T-helper 2 cell treated with Interferon-gamma antibody and Interleukin-4, amounts not matched to agents 100 ng/mL and 5 ng/mL, for 36 hours (primary cell): ENCODE results near the gene MSANTD2. TPM values are rescaled to one million over a fixed set of nuclear protein-coding genes. Genes with fewer than 3 reads are reported as not detected.

ENCODE experiments used
- intact Hi-C: fragments of 100-400 bp; cut with micrococcal nuclease; formaldehyde crosslinking; loops from one replicate; pipeline ENCODE4 v1.15.1; 2023
- total RNA-seq: library from RNA; stranded (reverse); gene quantifications from 2 replicates; pipeline ENCODE4 v1.2.3, GENCODE V29; 2022

Gene MSANTD2
- total RNA-seq, 1 donor from 2014 or later = 12.8 TPM

DNA sequence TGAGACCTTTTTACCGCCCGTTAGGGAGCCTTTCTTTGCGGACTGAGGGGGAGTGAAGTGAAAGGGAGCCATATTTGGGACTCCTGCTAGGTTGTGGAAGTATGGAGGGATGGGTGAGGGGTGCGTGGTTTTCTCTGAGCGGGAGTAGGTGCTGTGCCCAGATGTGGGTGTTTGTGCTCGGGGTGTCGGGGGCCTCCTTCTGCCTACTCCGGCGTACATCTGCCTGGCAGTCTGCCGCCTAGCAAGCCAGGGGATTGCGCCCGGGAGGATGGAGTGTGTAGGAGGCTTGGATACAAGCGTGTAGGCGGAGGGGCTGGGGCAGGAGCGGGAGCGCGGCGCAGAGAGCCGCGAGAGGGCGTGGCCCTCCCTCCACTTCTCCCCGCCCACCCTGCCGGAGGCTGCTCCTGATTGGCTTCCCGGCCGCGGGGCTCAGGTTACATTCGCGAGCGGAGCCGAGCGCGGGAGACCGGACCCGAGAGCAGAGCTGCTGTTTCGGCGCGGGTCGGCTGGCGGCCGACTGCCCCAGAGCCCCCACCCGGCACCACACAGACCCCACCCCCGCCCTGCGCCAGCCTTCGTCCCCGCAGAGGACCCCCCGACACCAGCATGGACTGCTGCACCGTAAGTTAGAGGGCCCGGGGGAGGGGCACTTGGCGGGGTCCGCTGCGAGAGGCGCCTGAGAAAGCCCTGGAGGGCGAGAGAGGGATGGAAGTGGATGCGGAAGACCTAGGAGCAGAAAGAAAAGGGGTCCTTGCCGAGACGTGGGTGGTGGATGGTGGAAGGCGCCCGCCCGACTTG, 60.5 kb downstream of the MSANTD2 start, which contains the start of gene NRGN:
TSS of gene NRGN (plus strand) at position 464 of the 798 bp plus-strand sequence. CDS start at position 607, 143 bp downstream.
- intact Hi-C loops = loop anchor here (1.0 kb wide), 2 partner anchors 8 to 66 kb away; partner anchors contain the start of genes SIAE and SPA17

DNA sequence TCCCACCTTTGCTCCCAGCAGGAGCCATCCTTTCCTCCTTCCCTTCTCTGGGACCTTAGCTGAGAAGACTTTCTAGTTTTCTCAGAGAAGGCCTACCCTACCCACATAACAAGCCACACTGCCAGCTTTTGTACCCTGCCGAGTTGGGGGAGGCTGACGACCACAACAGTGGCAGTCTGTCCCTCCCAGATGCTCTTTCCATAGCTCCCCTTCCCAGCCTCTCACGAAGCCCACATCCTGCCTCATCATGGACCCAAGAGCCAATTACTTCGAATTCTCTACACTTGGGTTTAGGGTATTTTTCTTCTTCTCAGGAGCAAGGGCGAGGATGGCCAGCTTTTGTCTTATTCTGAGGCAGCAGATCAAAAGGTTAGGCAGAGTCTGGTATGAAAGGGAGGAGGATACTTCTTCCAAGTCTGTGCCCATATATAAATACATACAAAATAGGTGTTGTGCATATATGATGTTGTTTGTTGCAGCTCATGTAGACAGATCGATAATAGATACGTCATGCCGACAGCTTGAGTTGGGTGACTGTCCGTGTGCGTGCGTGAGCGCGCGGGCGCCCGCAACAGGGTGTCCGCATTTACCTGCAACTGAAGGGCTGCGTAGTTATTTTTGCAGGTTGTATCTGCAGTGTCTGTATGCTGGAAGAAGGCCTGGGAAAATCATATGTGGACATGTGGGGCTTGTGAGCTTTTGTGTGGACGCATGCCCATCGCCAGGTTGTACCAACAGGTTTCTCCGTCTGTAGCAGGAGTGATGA, 61.3 kb downstream of the MSANTD2 start:
- intact Hi-C loops = loop anchor here (1.0 kb wide), 1 partner anchor 8 kb away; no protein-coding TSS in a partner anchor

DNA sequence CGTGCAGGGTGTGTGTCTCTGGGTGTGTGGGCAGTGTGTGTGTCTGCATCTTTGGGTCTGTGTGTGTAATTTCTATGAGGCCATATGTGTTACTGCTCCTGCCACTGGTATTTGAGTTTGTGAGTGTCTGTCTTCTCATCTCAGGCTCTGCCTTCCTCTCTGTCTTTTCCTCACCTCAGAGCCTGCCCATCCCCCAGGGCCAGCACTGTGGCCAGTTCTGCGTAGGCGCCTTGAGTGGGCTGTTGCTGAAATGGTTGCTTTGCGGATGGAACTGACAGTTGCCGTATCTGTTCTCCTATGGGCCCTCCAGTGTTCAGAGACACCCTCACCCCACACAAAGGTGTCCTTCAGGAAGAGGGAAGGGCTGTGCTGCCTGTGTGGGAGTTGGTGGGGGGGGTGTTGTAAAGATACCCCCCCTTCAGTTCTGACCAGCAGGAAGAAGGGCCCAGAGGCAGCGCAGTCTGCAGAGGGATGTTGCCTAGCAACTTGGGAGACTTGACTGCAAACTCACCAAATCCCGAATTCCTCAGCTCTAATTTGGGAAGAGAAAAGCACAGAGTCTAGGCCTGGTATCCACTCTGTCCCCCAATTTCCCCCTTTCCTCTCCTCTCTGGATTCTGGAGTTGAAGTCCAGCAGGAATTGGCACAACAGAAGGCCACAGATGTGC, 62.4 kb downstream of the MSANTD2 start:
- intact Hi-C loops = no loop called here

DNA sequence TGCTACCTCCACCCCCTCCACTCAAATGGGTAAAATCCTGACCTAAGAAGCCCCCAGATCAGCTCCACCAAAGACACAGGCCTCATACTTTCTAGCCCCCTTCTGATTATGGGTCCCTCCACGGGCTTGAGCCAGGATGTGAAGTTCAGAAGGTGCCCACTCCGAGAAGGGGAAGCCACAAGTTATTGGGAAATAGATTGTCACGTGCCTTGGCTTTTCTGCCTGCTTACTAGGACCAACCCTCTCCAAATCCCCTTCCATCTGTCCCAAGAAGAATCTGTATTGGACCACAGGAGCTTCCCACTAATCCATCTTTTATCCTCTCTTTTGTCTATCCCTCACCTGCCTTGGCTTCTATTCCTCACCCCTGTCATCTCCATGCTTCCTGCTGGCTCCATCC, 63.5 kb downstream of the MSANTD2 start:
- intact Hi-C loops = no loop called here

DNA sequence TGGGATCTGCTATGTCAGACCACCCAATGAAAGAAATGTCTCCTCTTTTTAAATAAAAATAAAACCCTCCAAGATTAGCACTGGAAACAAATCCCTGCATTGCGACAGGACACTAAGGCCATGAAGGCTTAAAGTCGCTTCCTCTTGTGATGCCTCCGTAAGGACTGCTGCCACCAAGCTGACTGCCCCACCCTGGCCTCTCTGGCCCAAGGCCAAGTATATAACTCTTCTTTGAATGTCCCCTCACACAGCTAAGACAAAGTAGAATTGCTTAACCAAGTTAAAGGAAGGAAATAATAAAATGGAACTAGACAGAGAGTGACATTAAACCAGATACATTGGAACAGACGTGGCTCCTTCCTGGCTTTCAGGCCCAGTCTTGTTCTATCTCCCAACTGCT, 68.0 kb downstream of the MSANTD2 start:
- intact Hi-C loops = no loop called here

DNA sequence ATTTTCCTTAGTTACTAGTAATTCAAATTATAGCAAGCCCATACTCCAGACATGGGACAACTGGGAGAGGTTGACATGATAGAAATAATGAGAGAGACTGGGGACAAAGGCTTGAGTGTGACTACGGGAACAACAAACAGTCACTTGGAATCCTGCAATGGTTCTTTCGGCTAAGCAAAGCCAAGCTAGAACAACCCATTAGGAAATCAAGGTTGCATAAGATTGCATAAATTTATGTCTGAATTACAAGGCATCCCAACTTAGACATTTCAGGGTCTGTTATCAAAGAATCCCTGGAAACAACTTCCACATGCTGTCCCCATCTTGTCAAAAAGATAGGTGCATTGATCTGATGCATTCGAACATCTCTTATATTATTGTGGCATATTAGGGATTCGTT, 70.6 kb downstream of the MSANTD2 start:
- intact Hi-C loops = no loop called here

DNA sequence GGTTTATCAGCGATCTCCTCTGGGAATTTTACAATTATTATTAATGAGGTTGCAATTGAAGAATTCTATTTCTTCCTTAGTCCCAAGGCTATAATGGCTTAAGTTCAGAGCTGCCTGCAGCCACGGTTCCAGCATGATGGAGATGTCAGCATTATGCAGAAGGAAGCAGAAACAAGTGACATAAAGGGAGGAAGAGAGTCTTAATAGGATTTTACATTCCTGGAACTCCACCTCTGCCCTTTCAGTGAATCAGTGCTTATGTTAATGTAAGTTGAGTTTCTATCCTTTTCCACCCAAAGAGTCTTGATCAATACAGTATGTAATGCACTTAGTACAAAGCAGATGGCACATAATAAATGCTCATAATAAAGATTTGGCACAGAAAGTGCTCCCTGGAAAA, 72.1 kb downstream of the MSANTD2 start:
- intact Hi-C loops = no loop called here

DNA sequence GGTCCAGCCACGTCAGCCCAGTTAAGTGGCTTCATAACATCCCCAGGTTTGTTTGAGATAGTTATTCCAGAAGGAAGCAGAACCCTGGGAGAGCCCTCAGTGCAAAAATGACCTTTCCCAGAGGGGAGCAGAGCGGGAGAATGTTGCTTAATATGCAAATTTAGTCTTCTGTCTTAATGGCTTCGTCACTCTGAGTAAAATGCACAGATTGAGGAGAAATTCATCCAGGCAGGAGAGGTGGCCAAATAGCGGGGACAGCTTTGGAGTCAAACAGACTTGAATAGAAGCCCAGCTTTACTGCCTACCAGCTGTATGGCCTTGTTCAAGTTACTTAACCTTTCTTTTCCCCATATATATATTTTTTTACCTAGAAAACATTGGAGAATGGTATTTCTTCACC, 72.7 kb downstream of the MSANTD2 start:
- intact Hi-C loops = no loop called here

DNA sequence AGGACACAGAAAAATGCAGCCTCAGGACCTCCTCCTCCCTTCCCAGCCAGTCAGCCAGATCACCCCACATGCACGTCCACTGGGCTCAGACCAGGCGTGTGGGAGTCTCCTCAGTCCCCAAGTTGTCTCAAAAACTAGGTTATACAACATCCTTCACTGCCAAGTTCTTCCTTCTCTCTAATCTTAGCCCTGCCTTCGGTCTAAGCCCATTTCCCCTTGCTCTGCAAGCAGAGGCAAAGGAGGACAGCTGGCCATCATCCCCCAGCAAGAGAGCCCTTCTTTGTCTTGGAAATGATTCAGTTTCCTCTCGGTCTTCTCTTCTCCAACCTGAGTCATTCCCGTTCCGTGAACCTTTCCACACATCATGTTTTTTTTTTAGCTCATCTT, 74.5 kb downstream of the MSANTD2 start:
- intact Hi-C loops = no loop called here

DNA sequence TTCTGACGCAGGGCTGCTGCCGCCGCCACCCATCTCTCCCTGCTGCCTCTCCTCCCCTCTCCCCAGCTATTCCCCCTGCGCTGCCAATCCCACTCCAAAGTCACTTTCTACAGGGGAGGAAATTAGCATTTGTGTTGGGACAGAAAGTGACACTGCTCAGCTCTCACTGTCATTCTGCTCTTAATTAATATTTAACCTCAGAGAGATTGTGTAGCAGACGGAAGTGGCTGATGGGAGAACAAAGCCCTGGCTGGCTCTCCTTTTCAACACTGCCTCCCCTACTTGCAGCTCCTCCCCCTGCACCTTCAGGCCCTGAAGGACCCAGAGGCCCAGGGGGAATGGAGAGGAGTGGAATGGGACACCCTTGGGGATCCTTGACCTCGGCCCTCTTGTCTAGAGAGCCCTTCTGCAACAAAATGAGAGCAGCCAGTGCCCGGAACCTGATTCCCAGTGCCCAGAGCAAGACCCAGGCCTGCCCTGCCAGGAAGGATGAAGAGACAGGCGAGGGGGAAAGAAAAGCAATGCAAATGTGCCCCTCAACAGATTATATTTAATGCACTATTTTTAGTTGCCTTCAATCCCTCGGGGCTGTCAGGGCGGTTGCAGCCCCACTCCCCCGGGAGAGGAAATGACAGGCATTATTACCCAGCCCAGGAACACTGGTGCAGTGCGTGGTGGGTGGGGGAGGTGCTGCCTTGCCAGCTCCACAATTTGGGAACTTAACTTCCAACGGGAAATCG, 75.1 kb downstream of the MSANTD2 start:
- intact Hi-C loops = no loop called here

DNA sequence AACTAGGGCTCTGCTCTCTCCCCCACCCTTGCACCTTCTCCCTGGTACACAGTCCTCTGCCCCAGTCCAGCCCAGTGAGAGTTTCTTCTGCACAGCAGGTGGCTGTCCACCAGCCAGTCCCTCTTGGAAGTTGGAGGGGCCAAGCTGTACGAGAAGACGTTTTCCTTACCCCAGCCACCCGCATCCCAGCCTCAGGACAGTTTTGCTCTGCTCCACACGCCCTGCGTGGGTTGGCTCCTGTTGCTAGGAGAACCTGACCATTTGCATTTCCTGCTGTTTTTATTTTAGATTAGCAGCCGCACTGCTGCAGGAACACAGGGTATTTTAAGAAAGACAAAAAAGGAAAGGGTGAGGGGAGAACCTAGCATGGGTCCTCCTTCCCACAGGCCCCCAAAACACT, 78.0 kb downstream of the MSANTD2 start:
- intact Hi-C loops = no loop called here

DNA sequence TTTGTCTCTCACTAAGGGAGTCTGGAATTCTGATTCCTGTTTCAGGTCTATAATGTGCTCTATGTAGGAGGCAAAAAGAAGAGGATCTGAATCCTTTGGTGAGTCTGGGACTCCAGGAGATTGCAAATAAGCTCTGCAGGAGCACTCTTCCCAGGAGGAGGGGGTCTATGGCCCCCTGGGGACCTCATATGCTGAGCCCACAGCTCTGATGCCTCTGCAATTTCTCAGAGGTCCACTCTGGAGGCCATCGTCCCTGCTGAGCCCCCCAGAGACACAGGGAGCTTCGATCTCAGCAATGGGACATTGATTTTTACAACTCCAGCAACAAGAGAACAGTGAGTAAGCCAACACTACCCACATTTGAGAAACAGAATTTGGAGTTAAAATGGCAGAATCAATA, 80.7 kb downstream of the MSANTD2 start:
- intact Hi-C loops = no loop called here

DNA sequence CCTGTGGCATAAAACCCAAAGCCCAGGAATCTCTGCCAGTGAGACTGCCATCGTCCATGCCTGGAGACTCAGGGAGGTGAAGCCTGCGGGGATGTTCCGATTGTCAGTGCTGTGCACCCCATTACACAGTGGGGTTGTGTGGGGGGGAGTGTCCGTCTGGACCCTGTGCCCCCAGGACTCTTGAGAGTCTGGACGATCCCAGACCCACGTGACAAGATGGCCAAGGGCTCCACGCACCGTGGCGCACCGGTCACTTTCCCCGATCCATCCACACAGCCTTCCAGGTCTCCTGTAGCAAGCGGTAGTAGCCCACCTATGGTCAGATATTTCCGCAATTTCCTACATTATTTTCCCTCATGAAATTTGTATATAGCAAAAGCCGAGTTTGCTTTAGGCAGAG, 81.4 kb downstream of the MSANTD2 start:
- intact Hi-C loops = no loop called here

DNA sequence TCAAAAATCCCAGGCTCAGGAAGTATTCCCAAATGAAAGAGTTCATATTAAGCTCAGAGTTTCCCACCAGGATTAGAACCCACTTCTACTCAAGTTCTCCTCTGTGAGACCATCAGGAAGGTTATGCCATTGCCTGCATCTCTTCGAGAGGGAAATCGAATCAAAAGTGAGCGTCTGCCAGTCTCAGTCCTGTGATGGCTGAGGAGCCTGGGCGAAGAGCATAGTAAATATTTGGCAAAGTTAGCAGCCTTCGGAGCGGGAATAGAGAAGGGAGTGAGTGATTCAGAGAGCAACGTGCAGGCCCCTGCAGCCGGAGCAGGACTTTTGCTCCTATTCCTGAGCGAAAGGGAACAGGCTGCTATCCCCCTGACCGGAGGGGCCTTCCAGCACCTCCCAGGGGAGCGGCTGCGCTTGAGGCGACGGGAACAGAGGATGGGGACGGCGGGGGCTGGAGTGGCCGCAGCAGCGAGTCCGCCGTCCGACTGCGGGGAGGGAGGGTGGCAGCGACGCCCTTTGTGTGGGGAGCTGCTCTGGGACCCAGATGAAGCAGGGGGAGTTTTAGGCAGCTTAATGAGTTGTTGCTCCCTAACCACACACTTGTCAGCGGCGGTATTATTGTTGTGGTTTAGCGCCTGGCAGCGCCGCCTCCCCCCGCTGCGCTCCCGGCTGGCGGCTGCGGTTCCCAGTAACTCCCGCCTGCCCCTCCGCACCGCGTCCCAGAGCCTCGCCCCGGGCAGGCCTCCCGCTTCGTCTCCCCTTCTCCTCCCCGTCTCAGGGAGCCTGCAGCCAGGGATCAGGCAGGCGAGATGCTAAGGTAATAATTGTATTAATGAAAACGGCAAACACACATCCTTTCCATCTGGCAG, 82.2 kb downstream of the MSANTD2 start:
- intact Hi-C loops = no loop called here

DNA sequence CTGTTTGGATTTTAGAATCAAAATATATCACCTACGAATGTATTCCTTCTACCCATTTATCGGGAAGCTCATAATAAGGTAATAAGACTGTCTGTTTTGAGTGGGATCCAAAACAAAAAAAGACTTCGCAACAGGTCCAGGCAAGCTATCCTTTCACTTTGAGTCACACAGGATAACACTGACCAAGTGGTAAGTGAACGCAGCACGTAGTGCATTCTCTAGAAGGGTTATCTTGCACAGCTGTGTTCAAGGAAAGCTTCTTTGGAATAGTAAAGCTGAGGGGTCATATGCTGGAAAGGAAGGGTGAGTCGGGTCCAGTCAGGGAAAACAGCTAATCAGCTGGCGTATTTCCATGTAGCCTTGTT, 82.8 kb downstream of the MSANTD2 start:
- intact Hi-C loops = no loop called here

DNA sequence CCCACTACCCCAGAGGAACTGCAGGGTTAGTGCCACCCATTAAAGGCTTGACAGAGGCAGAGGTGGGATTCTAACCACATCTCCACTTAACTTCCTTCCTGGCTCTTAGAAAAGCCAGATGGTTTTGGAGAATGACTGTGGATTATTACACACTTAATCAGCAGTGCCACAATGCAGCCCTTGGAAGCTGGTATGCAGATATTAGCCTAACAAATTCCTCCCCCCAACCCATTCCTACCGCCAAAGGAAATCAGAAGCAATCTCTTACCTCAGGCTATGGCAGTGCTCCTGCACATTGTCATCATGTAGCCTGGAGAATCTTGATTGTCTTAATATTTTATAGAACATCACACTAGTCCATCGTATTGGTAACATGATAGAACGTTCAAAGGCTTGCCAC, 83.6 kb downstream of the MSANTD2 start:
- intact Hi-C loops = no loop called here
